HT-29 (cell line): ENCODE results near the gene MSANTD3. TPM values are rescaled to one million over a fixed set of nuclear protein-coding genes. Genes with fewer than 3 reads are reported as not detected.

Experiments
- DNase-seq: peaks from one replicate; pipeline ENCODE4 v3.0.0-alpha.2; 2015; ENCODE audit warnings: low spot score
- total RNA-seq: library from RNA; depleted of rRNA; stranded (reverse); fragments of >200 nt; shearing (Covaris generic); gene quantifications from 2 replicates; pipeline ENCODE4 v1.2.3, GENCODE V29; 2014

MSANTD3 gene
- total RNA-seq, 1 experiment from 2014 or later, result 18.6 TPM

- no peak for DNase-seq
Observed at GRCh38 chr9:100465761-100466160, 38.8 kb downstream of the MSANTD3 start.

- DNase-seq, result no peak
Observed at GRCh38 chr9:100466171-100466828, 39.4 kb downstream of the MSANTD3 start.

- DNase-seq, result no peak
Observed at GRCh38 chr9:100466829-100467221, 39.9 kb downstream of the MSANTD3 start.

- no peak for DNase-seq
Observed at GRCh38 chr9:100468041-100468440, 41.1 kb downstream of the MSANTD3 start.

- no peak for DNase-seq
Observed at GRCh38 chr9:100472268-100472667, 45.3 kb downstream of the MSANTD3 start.

- DNase-seq, result no peak
Observed at GRCh38 chr9:100472788-100473275, 45.9 kb downstream of the MSANTD3 start, which contains the start of gene TMEFF1. TMEFF1 (plus strand) TSS chr9:100473149; CDS start chr9:100473545, 396 bp downstream.

GRCh38 chr9:100473276-100474081 is 46.5 kb downstream of the MSANTD3 start:
- no peak for DNase-seq

GRCh38 chr9:100474082-100474923 is 47.4 kb downstream of the MSANTD3 start:
- no peak for DNase-seq

GRCh38 chr9:100474924-100475276 is 48.0 kb downstream of the MSANTD3 start:
- no peak for DNase-seq

GRCh38 chr9:100477241-100477640 is 50.3 kb downstream of the MSANTD3 start:
- DNase-seq, result no peak

- DNase-seq, result no peak
Observed at GRCh38 chr9:100478192-100478591, 51.2 kb downstream of the MSANTD3 start.

- DNase-seq, result no peak
Observed at GRCh38 chr9:100479820-100480219, 52.9 kb downstream of the MSANTD3 start.

GRCh38 chr9:100485196-100485595 is 58.3 kb downstream of the MSANTD3 start:
- no peak for DNase-seq

- DNase-seq, result no peak
Observed at GRCh38 chr9:100486479-100487176, 59.7 kb downstream of the MSANTD3 start.

GRCh38 chr9:100488177-100488576 is 61.2 kb downstream of the MSANTD3 start:
- DNase-seq, result no peak

GRCh38 chr9:100489836-100490235 is 62.9 kb downstream of the MSANTD3 start:
- no peak for DNase-seq

- no peak for DNase-seq
Observed at GRCh38 chr9:100492952-100493351, 66.0 kb downstream of the MSANTD3 start.

GRCh38 chr9:100498592-100498991 is 71.6 kb downstream of the MSANTD3 start:
- DNase-seq, result no peak

- no peak for DNase-seq
Observed at GRCh38 chr9:100499460-100499859, 72.5 kb downstream of the MSANTD3 start.

- no peak for DNase-seq
Observed at GRCh38 chr9:100499866-100500265, 72.9 kb downstream of the MSANTD3 start.
